Astrocyte of the spinal cord (primary cell): Measurements from ENCODE around the gene TTC39C.

Experiments used
- DNase-seq: peaks from one replicate; pipeline ENCODE4 v3.0.0; 2011; ENCODE audit warnings: low read depth, low spot score
- H3K4me3 ChIP-seq: 2 replicates; pipeline ENCODE4 v1.5.1; 2011; ENCODE audit warnings: low read depth, mild to moderate bottlenecking, low read length, moderate library complexity
- in situ Hi-C: cut with HindIII; loops from 2 replicates; pipeline ENCODE4 v1.10.0; 2017; ENCODE audit warnings: low sequenced_read_pairs
- TF ChIP-seq, protein P1 (sequence below): IDR thresholded peaks from 2 replicates; pipeline ENCODE4 v1.5.1; 2012; ENCODE audit warnings: low read depth, mild to moderate bottlenecking, low read length, inconsistent platforms

TTC39C gene

DNA sequence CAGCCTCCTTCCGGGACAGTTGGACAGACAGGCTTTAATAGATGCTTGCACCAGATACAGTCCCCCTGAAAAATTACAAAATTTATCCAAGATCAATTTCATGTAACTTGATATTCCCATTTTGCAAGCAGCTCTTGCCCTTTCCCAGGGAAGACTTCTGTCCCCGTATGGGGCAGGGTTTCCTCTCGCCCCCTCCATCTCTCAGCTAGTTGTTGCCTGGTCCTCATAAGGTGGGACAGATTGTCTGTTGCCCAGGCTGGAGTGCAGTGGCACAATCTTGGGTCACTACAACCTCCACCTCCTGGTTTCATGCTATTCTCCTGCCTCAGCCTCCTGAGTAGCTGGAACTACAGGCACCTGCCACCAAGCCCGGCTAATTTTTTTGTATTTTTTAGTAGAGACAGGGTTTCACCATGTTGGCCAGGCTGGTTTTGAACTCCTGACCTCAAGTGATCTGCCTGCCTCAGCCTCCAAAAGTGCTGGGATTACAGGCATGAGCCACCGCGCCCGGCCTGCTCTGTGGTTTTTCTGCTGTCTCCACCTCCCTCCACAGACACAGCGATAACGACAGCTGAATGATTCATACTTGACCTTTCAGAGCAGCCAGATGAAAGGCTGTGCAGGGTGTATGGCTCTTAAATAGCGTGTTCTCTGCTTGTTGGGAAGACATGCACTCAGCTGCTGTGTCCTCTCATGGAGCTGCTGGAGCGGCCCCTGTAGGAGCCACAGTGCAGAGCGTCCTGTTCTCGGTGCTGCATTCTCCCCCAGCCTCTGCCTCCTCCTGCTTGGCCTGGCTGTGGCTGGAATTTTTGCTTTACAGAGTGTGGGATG, 61.4 kb downstream of the TTC39C start:
- in situ Hi-C loops: no loop called here
- DNase-seq: peak; percentile 94
- no peak overlapping the region for H3K4me3 ChIP-seq
- TF ChIP-seq, protein P1, sequence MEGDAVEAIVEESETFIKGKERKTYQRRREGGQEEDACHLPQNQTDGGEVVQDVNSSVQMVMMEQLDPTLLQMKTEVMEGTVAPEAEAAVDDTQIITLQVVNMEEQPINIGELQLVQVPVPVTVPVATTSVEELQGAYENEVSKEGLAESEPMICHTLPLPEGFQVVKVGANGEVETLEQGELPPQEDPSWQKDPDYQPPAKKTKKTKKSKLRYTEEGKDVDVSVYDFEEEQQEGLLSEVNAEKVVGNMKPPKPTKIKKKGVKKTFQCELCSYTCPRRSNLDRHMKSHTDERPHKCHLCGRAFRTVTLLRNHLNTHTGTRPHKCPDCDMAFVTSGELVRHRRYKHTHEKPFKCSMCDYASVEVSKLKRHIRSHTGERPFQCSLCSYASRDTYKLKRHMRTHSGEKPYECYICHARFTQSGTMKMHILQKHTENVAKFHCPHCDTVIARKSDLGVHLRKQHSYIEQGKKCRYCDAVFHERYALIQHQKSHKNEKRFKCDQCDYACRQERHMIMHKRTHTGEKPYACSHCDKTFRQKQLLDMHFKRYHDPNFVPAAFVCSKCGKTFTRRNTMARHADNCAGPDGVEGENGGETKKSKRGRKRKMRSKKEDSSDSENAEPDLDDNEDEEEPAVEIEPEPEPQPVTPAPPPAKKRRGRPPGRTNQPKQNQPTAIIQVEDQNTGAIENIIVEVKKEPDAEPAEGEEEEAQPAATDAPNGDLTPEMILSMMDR: peak; percentile 68

DNA sequence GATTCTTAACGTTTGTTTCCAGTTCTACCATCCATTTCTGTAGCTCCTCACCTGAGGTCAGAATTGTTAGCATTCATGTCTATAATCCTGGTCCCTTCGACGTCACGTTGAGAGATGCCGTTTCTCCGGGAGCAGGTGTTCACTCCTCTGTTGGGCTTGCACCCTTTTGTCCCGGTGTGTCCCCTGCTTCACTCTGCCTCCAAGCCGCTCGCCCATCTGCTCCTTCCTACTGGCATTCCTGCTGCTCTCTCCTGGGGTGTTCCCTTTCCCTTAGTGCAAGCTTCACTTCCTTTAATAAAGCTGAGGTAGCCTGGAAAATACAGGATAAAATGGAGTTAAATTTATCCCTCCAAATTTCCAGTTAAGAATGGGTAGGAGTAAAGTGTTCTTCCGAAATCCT, 62.4 kb downstream of the TTC39C start:
- TF ChIP-seq, protein P1: no peak
- no peak overlapping the region for H3K4me3 ChIP-seq
- no peak for DNase-seq
- in situ Hi-C loops: no loop called here

DNA sequence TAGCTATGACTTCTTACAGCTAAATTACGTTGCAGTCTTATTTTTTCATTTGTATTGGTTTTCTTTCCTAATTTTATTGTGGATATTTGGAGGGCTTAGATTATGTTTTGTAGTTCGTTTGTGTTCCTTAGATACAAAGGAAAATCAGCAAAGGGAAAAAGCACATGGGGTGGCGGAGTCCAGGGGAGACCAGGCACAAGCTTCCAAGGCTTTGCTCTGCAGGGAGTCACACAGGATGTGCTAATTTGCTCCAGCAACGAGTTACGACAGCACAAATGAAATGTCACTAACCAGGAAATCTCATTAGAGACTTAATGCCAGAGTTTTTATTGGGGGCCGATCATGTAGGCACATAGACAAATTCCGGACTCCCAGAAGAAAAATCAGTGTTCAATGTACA, 63.8 kb downstream of the TTC39C start:
- in situ Hi-C loops: no loop called here
- peak; percentile 5 for DNase-seq
- no peak overlapping the region for H3K4me3 ChIP-seq
- TF ChIP-seq, protein P1: no peak

DNA sequence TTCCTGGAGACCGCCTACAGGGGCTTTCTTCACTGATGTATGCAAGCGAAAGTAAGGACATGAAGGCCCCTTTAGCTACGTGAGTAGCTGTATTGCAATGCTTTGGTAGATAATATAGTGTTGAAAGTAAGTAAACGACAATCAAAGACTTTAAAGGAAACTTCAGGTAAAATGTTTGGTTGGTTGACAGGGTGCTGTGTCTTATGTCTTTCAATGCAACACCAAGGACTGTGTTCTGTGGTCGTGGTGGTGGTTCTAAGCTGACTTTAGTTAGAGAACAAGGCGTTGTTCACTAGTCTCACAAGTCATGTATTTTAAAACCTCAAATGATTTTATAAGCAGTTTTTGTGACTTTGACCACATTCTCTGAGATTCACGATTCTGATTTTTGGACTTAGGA, 66.3 kb downstream of the TTC39C start:
- no peak for DNase-seq
- no peak overlapping the region for H3K4me3 ChIP-seq
- in situ Hi-C loops: no loop called here
- TF ChIP-seq, protein P1: no peak

DNA sequence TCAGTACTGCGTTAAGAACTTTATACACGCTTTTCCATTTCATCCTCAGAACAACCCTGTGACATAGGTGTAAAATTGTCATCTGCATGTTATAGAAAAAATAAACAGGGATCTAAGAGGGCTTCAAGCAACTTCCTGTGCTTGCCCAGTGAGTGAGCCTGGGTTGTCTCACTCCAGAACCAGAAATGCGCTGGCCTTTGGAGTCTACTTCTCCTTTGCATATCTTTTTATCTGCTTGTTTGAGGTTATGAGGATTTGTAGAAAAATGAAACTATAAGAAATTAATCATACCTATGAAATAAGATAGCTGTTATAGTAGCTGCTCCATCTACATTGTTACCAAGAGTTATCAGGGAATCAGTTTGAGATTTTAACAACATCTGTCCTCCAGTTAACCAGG, 69.0 kb downstream of the TTC39C start:
- DNase-seq: no peak
- in situ Hi-C loops: no loop called here
- TF ChIP-seq, protein P1: no peak
- H3K4me3 ChIP-seq: no peak overlapping the region

DNA sequence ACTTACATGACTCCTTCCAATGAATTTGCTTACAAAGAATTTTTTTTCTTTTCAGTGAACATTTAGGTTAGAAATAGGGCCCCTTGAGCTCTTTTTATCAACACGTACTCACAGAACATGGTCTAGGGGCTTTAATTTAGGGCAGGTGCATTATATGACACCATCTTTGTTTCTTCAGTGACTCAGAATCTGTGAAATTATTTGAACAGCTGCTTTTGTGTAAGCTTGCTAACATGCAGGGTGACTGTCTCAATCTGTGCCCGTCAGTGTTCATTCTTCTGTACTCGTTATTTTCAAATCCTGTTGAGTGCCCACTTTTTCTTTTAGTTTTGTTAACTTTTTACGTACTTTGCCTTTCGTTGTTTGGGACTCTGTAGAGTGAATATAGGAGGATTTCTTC, 71.5 kb downstream of the TTC39C start:
- no peak overlapping the region for H3K4me3 ChIP-seq
- TF ChIP-seq, protein P1: no peak
- DNase-seq: peak; percentile 63
- in situ Hi-C loops: no loop called here

DNA sequence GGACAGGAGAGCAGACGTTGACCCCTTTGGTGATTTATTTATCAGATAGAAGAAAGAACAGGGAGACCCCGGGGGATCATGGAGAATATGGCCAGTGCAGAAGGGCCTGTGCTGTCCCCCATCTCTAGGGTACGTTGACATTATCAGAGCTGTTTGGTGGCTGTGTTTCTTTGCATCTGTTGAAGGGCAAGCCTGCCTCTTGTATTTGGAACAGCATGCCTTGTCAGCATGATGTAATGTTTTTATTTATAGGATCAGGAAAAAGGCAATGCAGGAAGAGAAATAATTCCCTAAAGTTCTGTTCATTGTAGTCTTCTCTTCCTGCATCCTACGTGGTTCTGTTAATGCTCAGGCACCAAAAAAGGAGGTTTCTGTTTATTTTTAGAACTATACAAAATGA, 74.5 kb downstream of the TTC39C start:
- TF ChIP-seq, protein P1: no peak
- H3K4me3 ChIP-seq: no peak overlapping the region
- in situ Hi-C loops: no loop called here
- DNase-seq: no peak
